GM19193 (cell line): Measurements from ENCODE around the gene RPLP2.

Experiments
- POLR2A ChIP-seq: IDR thresholded peaks from 4 replicates; pipeline ENCODE4 v1.6.1; 2011; ENCODE audit not compliant: insufficient read depth, insufficient read length; ENCODE audit errors: extremely low read depth

The RPLP2 gene

DNA sequence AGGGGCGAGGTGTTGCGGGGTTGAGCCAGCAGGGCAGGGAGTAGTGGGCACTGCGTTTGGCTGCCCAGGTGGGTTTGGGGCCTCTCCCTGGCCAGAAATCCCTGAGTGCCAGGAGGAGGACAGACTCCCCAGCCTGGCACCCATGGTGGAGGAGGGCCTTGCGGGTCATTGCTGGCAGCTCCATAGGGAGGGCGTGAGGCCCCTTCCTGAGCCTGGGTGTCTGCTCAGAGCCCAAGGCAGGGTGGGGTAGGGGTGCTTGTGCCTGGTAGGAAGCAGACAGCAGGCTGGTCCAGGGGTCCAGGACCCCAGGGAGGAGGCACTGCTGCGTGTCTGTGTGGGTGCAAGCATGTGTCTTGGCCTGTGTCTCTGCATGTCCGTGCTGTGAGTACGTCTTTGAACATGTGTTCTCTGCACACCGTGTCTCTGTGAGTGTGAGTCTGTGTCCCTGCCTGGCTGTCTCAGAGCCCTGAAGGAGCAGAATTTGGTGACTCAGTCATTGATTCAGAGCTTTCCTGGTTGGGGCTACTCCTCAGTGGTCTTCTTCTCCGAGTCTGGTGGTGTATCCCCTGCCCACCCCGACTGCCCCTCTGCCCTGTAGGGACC, 36.8 kb downstream of the RPLP2 start:
- no peak for TF ChIP-seq POLR2A

DNA sequence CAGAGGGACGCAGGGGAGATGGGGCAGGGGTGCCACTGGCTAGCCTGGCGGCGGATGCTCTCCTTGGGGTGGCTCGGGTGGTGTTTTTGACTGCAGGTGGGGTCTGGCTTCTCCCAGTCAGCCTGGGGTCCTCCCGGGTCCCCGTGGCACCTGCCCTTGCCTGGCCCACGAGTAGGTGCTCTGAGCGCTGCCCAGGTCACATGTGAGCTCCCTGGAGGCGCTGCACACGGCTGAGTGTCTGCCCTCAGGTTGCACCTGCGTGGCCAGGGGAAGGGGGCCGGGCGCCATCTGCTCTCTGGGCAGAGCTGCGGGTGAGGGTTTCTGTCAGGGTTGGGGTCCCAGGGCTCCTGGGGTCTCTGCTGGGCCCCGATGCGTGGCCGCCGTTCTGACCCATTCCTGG, 38.1 kb downstream of the RPLP2 start:
- TF ChIP-seq POLR2A, result no peak

DNA sequence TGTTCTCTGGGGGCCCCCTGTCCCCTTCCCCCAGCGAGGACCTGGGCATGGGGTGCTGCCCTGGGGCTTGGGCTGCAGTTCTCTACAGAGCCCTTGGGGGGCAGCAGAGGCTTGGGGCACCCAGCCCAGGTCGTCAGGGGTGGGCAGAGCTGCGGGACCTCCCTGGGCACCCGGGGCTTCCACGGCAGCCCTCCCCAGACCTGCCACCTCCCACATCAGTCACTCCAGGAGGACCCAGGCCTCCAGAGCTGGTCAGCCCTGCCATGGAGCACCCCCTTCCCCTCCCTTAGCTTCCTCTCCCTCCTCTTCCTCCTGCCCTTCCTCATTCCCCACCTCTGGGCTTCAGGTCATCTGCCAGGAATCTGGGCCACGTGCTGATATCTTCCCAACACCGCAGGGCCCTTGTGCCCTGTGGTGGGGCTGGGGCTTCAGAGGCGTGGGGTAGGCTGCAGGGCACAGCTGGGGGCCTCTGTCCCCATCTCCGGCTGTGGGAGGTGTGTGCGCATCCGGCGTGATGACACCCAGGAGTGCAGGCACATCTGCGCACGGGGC, 38.7 kb downstream of the RPLP2 start:
- no peak for TF ChIP-seq POLR2A

DNA sequence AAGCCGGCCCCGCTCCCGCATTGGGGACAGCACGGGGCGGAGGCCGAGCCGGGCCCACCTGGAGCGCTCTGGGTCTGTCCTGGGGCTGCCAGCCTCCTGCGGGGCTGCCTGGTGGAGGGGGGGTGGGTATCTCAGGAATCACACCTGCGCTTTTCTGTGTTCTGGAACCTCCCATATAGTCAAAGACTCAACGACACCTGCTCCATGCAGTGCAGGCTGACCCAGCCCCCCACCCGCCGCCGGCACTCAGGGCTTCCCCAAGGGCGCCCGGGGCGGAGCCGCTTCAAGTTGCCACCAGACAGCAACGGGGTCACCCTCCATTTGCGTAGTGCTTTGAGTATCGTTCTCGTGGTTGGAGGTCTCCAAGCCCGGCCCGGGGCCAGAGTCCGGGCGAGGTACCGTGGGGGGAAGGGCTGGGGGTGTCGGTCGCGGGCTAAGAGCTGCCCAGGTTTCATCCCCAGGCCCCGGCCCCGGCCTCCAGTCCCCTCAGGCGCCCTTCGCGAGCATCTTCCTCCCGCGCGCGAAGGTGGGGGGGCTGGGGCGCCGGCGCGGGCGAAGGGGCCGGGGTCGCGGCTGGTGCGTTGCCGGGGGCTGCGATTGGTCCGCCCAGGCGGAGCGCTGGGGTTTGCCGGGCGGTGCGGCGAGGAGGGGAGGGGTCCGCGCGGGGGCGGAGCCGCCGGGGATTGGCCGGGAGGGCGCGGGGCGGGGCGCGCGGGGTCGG, 39.5 kb downstream of the RPLP2 start:
- no peak for TF ChIP-seq POLR2A

DNA sequence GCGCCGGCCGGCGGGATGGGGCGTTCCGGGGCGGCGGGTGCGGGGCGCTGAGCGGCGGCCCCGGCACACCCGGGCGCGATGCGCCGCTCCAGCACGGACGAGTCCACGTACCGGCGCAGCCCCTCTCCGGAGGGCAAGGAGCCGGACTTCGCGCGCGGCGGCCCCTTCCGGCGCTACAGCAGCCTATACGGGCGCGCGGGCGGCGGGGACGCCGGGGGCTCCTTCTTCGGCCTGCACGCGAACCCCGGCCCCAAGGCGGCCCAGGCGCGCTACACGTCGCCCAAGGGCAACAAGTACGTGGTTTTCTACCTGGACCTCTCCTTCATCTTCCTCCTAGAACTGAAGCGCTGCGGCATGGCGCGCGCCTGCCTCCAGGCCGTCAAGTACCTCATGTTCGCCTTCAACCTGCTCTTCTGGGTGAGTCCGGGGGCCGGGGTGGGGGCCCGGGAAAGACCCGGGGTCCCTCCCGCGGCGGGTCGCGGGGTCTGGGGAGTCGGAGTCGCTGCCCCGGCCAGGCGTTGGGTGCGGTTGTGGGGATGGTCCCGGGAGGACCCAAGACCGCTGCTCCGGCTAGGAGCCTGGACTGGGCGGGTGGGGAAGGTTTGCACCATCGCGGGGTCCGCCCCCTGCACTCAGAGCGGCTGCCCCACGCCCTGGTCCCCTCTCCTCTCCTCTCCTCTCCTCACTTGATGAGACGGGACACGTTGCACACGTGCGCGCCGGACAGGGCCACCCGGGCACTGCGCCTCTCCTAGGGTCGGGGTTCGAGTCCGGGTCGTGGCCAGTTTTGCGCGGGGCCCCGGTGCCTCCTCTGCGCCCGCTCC, 40.4 kb downstream of the RPLP2 start:
- no peak for TF ChIP-seq POLR2A

DNA sequence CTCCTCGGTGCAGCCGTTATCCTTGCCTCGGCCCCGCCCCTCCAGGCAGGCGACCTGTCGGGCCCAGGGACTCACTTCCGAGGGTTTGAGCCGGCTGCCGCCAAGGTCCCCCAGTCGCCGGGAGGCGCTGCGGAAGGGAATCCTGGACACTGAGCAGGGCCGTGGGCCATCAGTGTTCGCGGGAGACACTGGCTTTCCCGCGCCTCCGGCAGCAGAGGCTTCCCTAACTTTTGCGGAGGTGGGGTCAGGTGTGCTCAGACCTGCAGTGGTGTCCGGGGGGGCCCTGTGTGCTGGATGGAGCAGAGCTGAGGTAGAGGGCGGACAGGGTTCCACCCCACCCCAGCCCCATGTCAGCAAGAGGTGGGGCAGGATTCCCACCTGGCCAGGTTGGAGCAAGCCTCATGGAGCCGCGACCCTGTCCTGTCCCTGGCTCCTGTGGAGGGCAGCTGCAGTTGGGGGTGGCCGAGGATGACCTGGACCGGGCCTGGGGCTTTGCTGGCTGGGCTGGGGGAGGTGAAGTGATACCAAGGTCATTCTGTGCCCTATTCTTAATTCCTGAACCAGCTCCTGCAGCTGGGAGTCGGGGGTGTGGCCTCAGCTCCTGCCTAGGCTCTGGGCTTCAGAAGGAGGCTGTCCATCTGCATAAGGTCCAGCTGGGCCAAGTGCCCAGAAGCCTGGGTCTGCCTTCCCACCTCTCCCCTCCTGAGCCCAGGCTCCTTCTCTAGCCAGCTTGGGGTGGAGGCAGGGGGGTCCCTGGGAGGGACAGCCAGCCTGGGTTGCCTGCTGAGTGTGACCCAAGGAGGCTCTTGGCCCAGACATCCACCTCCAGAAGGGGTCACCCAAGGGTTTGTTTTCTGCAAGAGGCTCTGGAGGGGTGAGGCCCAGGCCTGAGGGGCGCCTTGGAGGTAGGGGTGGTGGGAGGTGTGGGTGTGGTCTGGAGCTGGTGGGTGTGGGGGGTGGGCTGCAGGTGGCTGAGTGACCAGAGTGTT, 41.3 kb downstream of the RPLP2 start:
- TF ChIP-seq POLR2A, result no peak

DNA sequence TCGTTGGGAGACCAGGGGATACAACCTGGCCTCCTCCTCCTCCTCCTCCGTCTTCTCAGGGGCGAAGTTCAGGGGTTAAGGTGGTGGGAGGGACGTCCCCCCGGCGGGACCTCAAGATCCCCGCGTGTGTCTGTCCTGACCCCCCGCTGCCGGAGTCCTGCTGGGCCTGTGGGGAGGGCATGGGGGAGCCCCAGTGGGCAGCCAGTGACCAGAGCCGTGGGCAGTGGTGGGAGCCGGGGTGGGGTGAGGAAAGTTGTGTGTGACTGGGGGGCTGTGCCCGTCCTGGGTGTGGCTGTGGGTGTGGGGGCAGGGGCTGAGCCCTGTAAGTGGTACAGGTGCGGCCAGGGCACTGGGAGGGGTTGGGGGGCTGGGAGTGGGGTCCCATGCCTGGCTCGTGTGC, 43.0 kb downstream of the RPLP2 start:
- TF ChIP-seq POLR2A, result no peak

DNA sequence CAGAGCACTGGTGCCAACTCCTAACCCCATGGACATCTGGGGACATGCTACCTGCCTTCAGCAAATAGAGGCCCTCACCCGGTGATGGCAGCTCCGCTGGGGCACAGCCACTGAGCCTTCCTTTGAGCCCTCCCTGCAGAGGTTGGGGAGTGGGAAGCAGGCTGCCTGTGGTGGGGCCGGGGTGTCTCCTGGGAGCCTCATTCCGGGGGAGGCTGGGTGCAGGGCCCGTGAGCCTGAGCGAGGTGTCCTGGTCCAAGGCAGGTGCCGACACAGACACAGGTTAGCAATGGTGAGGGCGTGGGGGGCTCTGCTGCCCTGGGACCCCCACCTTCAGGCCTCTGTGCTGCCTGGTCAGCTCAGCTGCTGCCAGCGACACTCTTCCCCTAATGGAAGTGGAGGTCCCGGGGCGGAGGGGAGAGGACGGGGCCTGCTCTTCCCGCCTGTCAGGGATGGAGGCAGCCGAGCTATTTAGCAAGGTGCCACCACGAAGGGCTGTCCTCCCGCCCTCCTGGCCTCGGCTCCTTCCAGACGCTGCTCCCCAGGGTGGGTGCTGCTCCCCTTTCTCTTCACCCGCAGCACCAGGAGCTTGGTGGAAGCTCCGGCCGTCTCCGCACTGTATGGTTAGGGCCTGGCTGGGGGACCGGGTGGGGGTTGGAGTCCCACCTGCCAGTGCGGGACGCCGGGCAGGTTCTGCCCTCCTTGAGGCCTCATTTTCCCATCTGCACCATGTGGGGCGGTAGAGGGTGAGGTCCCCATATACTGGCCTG, 44.1 kb downstream of the RPLP2 start:
- no peak for TF ChIP-seq POLR2A

DNA sequence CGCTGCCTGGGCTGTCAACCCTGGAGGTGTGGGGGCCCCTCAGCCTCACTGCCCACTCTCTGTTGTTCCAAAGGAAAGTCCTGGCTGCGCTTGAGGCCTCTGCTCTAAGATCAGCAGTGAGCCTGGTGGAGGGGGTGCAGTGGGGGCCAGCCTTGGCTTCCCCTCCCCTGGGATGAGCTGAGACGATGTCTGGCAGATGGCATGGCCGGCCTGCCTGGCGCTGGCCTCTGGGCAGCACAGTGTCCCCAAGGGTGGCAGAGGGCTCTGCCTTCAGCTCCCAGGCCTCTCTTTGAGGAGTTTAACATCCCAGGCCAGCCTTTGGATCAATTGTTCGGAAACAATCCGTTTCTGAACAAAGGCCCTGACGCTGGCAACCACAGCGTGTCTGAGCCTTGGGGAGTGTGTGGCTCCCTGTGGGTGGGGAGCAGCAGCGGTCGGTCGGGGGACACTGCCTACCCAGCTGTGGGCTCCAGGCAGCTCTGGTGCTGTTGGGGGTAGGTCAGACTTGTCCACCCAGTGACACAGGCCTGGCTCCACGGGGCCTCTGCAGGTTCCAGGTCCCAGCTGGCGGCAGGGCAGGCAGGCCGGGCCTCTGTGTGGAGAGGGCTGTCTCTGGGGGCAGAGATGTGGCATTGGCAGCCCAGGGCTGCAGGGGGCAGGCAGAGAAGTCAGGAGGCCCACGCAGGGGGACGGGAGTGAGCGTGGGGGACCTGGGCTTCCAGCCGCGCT, 45.0 kb downstream of the RPLP2 start:
- TF ChIP-seq POLR2A, result no peak

DNA sequence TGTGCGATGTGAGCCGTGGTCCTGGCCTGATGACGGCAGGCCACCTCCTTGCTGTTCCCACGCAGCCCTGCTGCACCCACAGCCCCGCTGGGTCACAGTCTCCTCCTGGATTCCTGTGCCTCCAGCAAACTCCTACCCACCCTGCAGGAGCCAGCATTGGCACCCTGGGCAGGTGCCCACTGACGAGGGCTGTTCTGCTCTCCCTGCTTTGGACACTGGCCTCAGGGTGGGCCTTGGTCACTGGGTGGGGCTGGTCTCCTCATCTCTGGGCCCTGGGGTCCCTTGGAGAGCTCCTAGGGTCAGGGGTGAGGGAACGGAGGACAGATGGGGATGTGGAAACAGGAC, 45.5 kb downstream of the RPLP2 start:
- no peak for TF ChIP-seq POLR2A

DNA sequence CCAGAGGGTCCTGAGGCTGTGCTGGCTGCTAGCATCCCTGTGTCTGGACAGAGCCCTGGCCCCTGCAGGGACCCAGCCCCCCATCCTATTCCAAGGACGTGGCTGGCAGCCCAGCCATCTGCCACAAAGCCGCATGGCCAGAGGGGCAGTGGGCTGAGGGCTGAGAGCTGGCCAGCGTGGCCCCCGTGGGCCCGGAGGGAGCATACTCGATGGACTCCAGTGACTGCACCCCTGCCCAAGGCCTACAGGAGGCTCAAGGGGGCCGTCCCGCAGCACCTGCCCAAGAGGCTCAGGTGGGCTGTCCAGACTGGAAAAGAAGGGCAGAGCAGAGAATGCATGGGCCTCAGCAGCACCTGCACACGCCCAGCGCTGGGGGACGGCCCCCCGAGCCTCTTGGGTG, 46.0 kb downstream of the RPLP2 start:
- TF ChIP-seq POLR2A, result no peak

DNA sequence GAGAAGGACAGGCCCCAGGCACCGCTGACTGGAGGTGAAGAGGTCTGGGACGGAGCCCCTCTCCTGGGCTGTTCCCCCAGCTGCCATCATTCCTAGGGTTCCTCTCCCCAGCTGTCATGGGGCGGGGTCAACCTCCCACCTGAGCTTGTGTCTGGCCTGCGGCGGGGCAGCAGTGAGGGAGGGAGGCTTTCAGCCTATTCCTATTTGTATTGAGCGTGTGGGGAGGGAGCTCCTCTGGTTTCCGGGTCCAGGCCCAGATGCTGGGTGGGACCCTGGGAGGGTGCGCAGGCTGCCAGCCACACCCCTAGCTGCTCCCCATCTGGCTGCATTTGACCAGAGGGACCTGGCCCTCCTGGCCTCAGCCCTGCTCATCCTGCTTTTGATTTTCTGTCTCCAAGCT, 46.6 kb downstream of the RPLP2 start:
- no peak for TF ChIP-seq POLR2A

DNA sequence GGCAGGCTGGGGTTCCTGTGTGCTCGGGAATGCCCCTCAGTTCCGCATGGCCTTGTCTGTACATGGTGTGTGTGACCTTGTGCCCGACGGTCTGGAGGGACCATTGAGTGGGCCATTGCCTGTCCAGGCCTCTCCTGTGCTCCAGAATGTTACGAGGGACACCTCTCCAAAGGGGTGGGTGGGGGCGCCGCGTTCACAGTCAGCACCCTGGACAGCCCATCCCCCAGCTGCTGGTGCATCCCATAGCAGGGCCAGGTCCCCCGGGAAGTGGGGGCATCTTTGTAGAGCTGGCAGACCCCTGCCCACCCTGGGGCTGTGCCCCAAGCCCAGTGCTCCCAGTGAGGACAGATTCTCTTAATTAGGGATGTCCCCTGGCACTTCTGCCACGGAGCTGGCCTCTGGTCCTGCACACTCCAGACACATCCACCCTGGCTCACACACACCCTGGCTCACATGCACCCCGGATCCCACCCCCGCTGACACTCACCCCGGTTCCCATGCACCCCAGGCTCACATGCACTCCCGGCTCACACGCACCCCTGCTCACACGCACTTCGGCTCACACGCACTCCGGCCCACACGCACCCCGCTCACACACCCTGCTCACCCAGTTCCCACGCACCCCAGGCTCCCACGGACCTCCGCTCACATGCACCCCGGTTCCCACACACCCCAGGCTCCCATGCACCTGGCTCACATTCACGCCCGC, 48.4 kb downstream of the RPLP2 start:
- no peak for TF ChIP-seq POLR2A

DNA sequence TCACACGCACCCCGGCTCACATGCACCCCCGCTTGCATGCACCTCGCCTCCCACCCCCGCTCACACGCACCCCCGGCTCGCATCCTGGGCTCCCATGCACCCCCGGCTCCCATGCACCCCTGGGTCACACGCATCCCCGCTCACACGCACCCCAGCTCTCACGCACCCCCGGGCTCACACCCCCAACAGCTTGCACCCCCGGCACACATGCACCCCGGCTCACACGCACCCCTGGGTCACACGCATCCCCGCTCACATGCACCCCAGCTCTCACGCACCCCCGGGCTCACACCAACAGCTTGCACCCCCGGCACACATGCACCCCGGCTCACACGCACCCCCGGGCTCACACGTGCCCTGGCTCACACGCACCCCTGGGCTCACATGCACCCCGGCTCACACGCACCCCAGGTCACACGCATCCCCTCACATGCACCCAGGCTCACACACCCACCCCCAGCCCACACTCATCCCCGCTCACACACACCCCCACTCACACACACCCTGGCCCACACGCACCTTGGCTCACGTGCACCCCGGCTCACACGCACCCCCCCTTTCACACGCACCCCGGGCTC, 49.1 kb downstream of the RPLP2 start:
- TF ChIP-seq POLR2A, result no peak
